ENCODE measurements around the gene ANO1. TPM values are rescaled to one million over a fixed set of nuclear protein-coding genes. Genes with fewer than 3 reads are reported as not detected.

Gene ANO1
- total RNA-seq, 1 experiment from 2014 or later: 41.7 TPM

- Histone ChIP-seq H3K9ac (ENCODE audit: low read length) (no peak overlapping the region), H3K9me2 (ENCODE audit: insufficient read depth) (no peaks in the 10 kb centered on the region)
These were observed 106.3 kb downstream of the ANO1 start for GRCh38 chr11:70184396-70184795.

GRCh38 chr11:70185348-70186055 lies 107.4 kb downstream of the ANO1 start:
- Histone ChIP-seq H3K9me3 (ENCODE audit: control insufficient read depth in 1 of 2, insufficient read depth in 1 of 2, low read depth in 1 of 2, low read length in 2 of 2) (no peaks in the 10 kb centered on the region), H3K9ac (ENCODE audit: low read length) (no peak overlapping the region), H3K36me3 (ENCODE audit: control insufficient read depth in 1 of 2, insufficient read depth in 2 of 2, low read length in 2 of 2) (no peaks in the 10 kb centered on the region; a peak in 1 of 4 replicates), H4K20me1 (ENCODE audit: insufficient read depth) (no peaks in the 10 kb centered on the region), H3K79me2 (ENCODE audit: insufficient read depth, low read length) (no peaks in the 10 kb centered on the region), H3K27me3 (ENCODE audit: insufficient read depth, low read length) (no peaks in the 10 kb centered on the region), H3K4me2 (ENCODE audit: low read length) (no peak overlapping the region), H2AFZ (ENCODE audit: low read depth, low read length, poor library complexity, severe bottlenecking) (no peak overlapping the region), H3K27ac (ENCODE audit: low read depth, low read length) (no peak overlapping the region), H3K9me2 (ENCODE audit: insufficient read depth) (no peaks in the 10 kb centered on the region), H3K4me1 (ENCODE audit: control insufficient read depth in 1 of 2, insufficient read depth in 2 of 2, low read length in 2 of 2) (no peaks in the 10 kb centered on the region), H3K4me3 (replicated peaks in 1 of 2; ENCODE audit: low read depth in 1 of 2, low read length in 2 of 2) (no peak overlapping the region)
- ATAC-seq: no peak
- TF ChIP-seq EZH2 (IDR thresholded peaks at IDR 0.05): no peak
- no peak for TF ChIP-seq ZBTB33 (IDR thresholded peaks at IDR 0.05; ENCODE audit: extremely low read depth, insufficient replicate concordance, low read length)
- no peak for TF ChIP-seq YY1 (IDR thresholded peaks at IDR 0.05; ENCODE audit: extremely low read depth, insufficient replicate concordance, low read depth, low read length)
- TF ChIP-seq ATF3 (IDR thresholded peaks at IDR 0.05): no peak
- TF ChIP-seq JUND (IDR thresholded peaks at IDR 0.05): no peak
- TF ChIP-seq SIN3A (IDR thresholded peaks at IDR 0.05; ENCODE audit: low read depth): no peak
- intact Hi-C loops (cut with micrococcal nuclease): no loop called here
- ChIA-PET CTCF (no interaction called here), RAD21 (ENCODE audit: low non-redundant PET in 1 of 2, low total read pairs in 2 of 2, uncharacterized antibody in 2 of 2, unreplicated experiment in 2 of 2) (interaction anchor here in 1 of 2 experiments (0.6 kb wide), 1 partner anchor 541 kb away, joined by 6 read pairs; no protein-coding TSS in a partner anchor), POLR2A (no interaction called here)
- DNase-seq (ENCODE audit: low read depth, low spot score): no peak
- no TSS peak for BruUV-seq (replicated peaks)

More at GRCh38 chr11:70184396-70184795, 106.3 kb downstream of the ANO1 start:
- no TSS peak for BruUV-seq (replicated peaks)
- Histone ChIP-seq H3K4me2 (ENCODE audit: low read length) (no peak overlapping the region), H3K27ac (ENCODE audit: low read depth, low read length) (no peak overlapping the region), H3K27me3 (ENCODE audit: insufficient read depth, low read length) (no peaks in the 10 kb centered on the region), H2AFZ (ENCODE audit: low read depth, low read length, poor library complexity, severe bottlenecking) (no peak overlapping the region), H3K79me2 (ENCODE audit: insufficient read depth, low read length) (no peaks in the 10 kb centered on the region), H4K20me1 (ENCODE audit: insufficient read depth) (no peaks in the 10 kb centered on the region), H3K36me3 (ENCODE audit: control insufficient read depth in 1 of 2, insufficient read depth in 2 of 2, low read length in 2 of 2) (no peaks in the 10 kb centered on the region; a peak in 1 of 4 replicates), H3K9me3 (ENCODE audit: control insufficient read depth in 1 of 2, insufficient read depth in 1 of 2, low read depth in 1 of 2, low read length in 2 of 2) (no peaks in the 10 kb centered on the region), H3K4me1 (ENCODE audit: control insufficient read depth in 1 of 2, insufficient read depth in 2 of 2, low read length in 2 of 2) (no peaks in the 10 kb centered on the region), H3K4me3 (replicated peaks in 1 of 2; ENCODE audit: low read depth in 1 of 2, low read length in 2 of 2) (no peak overlapping the region)
- ChIA-PET RAD21 (ENCODE audit: low non-redundant PET in 1 of 2, low total read pairs in 2 of 2, uncharacterized antibody in 2 of 2, unreplicated experiment in 2 of 2) (no interaction called here), CTCF (no interaction called here), POLR2A (no interaction called here)
- intact Hi-C loops (cut with micrococcal nuclease): no loop called here
- no peak for TF ChIP-seq MAX (IDR thresholded peaks at IDR 0.05)
- DNase-seq (ENCODE audit: low read depth, low spot score) (no peak), ATAC-seq (no peak)

Measured in HCT116 (cell line).